GM18520 (cell line): ENCODE measurements around the gene RYR2.
"Not testable (repeated sequence)": the region's sequence is repeated elsewhere in the genome, so short reads cannot be mapped to it uniquely, and the experiment has no call there.

Experiments used
- ATAC-seq: cut with Tn5 transposase; IDR thresholded peaks from one replicate; pipeline ENCODE4 v1.9.1; 2021; ENCODE audit not compliant: unreplicated experiment

Gene RYR2

GRCh38 chr1:237139732-237140131 is 97.7 kb downstream of the RYR2 start:
- no peak for ATAC-seq

GRCh38 chr1:237140986-237141385 is 99.0 kb downstream of the RYR2 start:
- ATAC-seq = no peak

- no peak for ATAC-seq
Observed at GRCh38 chr1:237141502-237141901, 99.5 kb downstream of the RYR2 start.

- ATAC-seq = no peak
Observed at GRCh38 chr1:237145379-237146135, 103.6 kb downstream of the RYR2 start.

GRCh38 chr1:237146241-237146640 is 104.3 kb downstream of the RYR2 start:
- no peak for ATAC-seq

GRCh38 chr1:237149857-237150256 is 107.9 kb downstream of the RYR2 start:
- ATAC-seq = no peak

- not testable (repeated sequence) for ATAC-seq
Observed at GRCh38 chr1:237151979-237152378, 110.0 kb downstream of the RYR2 start.

GRCh38 chr1:237152506-237153335 is 110.7 kb downstream of the RYR2 start:
- ATAC-seq = no peak

GRCh38 chr1:237154157-237154556 is 112.2 kb downstream of the RYR2 start:
- ATAC-seq = no peak

GRCh38 chr1:237164406-237165352 is 122.7 kb downstream of the RYR2 start:
- ATAC-seq = no peak

- ATAC-seq = no peak
Observed at GRCh38 chr1:237166086-237166485, 124.1 kb downstream of the RYR2 start.

GRCh38 chr1:237166593-237167101 is 124.7 kb downstream of the RYR2 start:
- no peak for ATAC-seq

GRCh38 chr1:237170149-237170548 is 128.2 kb downstream of the RYR2 start:
- no peak for ATAC-seq

- no peak for ATAC-seq
Observed at GRCh38 chr1:237171454-237172117, 129.6 kb downstream of the RYR2 start.

GRCh38 chr1:237172118-237172485 is 130.1 kb downstream of the RYR2 start:
- ATAC-seq = no peak

GRCh38 chr1:237179503-237179902 is 137.5 kb downstream of the RYR2 start:
- no peak for ATAC-seq

GRCh38 chr1:237180256-237180655 is 138.3 kb downstream of the RYR2 start:
- no peak for ATAC-seq

- ATAC-seq = no peak
Observed at GRCh38 chr1:237181743-237182317, 139.8 kb downstream of the RYR2 start.

GRCh38 chr1:237183963-237184540 is 142.1 kb downstream of the RYR2 start:
- no peak for ATAC-seq

- no peak for ATAC-seq
Observed at GRCh38 chr1:237186675-237187074, 144.7 kb downstream of the RYR2 start.
